Ramos (cell line): ENCODE measurements around the gene FXN.
"Not testable (repeated sequence)": the region's sequence is repeated elsewhere in the genome, so short reads cannot be mapped to it uniquely, and the experiment has no call there.

Experiments used
- in situ Hi-C: fragments of 300-500 bp; cut with MboI; formaldehyde crosslinking; loops from one replicate; pipeline ENCODE4 v1.14.3; 2022; ENCODE audit warnings: low sequenced_read_pairs; ENCODE audit not compliant: unreplicated experiment

FXN gene

GRCh38 chr9:69035438-69036308 is at the start of gene FXN:
Gene FXN (plus strand): TSS chr9:69035752. CDS start chr9:69035783, 31 bp downstream.
- in situ Hi-C loops: no loop called here

DNA sequence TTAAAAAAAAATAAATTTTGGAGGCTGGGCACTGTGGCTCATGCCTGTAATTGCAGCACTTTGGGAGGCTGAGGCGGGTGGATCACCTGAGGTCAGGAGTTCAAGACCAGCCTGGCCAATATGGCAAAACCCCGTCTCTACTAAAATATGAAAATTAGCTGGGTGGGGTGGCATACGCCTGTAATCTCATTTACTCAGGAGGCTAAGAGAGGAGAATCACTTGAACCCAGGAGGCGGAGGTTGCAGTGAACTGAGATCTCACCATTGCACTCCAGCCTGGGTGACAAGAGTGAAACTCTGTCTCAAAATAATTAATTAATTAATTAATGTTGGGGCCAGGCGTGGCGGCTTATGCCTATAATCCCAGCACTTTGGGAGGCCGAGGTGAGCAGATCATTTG is 48.6 kb upstream of the FXN start:
- in situ Hi-C loops: not testable (repeated sequence)

DNA sequence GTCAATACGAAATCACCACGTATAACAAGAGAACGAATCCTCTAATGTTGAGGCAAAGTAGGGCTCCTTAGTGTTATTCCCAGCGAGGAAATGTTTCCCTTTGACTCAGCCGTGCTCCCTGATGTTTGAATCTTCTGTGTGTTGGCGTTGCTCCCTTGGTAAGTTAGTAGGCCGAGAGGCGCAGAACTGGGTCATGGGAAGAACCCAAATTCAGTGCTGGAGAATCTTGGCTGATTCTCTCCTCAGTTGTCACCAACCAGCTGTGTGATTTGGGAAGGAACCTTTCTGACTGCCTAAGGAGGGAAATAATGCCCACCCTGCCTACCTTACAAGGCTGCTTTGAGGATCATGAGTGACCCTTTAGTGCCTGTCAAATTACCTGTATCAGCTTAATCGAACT is 44.1 kb upstream of the FXN start:
- in situ Hi-C loops: no loop called here

- in situ Hi-C loops: no loop called here
These were observed 39.8 kb upstream of the FXN start for GRCh38 chr9:68995776-68996175.

DNA sequence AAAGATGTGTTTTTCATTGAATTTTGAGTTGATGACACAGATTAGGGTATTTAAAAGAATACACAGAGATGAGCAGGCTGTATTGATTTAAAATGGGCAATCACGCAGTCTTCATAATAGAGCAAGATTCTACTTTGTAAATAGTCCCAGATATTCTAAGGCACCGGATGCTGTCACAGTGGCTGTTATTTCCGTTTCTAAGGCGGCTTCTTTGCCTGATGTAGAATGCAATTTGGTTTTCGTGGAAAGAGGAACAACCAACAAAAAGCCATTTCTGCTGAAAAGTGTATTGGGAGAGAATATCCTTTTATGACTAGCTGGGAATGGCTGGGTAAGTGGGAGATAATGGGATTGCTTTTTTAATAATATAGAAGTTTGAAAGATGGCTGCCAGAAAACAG is 39.1 kb upstream of the FXN start:
- in situ Hi-C loops: no loop called here

GRCh38 chr9:68997666-68998065 is 37.9 kb upstream of the FXN start:
- in situ Hi-C loops: no loop called here

DNA sequence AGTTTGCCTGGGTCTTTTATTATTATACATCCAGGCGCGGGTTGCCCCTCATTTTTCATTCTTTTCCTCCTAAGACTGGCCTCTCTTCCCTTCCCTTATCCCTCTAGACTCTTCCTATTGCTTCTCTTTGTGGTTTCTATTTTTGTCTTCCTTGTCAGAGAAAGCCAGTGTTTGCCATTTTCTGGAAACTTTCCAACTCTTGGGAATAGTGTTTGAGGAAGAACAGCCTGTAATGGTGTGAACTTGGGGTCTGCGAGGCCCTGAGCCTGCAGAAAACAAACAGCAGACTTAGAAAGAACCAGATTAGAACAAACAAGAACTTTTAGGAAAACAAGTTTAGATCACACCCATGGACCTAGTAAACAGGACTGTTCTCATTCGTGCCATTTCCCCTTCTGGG is 37.2 kb upstream of the FXN start:
- in situ Hi-C loops: no loop called here

DNA sequence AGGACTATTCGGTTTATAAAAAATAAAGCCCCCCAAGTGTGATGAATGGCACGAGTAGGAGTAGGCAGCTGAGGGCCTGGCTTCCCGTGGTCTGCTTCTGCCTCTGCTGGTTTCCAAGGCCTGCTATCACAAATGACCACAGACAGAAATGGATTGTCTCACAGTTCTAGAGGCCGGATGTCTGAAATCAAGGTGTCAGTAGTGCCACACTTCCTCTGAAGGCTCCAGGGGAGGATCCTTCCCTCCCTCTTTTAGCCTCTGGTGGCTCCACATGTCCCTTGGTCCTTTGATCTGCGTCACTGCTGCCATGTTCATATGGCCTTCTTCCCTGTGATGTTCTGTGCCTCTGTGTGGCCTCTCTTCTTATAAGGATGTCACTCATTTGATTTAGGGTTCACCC is 36.7 kb upstream of the FXN start:
- in situ Hi-C loops: no loop called here

DNA sequence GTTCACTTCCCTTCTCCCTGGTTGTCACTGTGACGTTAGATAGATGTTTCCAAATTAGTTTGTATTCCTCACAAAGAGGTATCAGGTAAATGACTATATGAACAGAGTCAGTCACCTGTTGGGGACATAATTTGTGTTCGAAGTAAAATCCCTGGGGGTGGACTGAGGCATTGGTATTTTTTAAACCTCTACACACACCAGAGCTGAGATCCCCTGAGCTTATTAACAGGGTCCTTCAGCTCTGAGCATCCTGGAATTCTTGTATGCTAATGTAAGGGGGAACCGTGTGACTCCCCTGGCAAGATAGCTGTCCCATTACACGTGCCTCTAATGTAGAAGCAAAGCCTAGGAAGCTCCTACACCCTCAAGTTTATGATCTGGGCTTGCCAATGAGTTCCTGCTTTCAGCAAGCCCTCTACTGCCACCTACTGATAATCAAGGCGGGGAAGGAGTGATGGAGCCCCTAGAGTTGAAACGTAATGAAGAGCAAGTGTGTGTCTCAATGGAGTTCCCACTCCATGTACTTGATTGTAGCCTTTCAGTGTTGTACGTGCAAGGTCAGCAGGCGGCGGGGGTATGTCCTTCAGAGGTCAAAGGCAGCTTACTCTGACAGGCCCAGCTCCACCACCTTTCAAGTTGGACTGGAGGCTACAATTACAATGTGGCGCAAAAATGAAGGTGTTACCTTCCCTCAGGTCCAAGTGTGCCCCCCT is 36.0 kb upstream of the FXN start:
- in situ Hi-C loops: loop anchor here (5.0 kb wide), 1 partner anchor 417 kb away; no protein-coding TSS in a partner anchor

- in situ Hi-C loops: loop anchor here (5.0 kb wide), 1 partner anchor 420 kb away; no protein-coding TSS in a partner anchor
These were observed 33.6 kb upstream of the FXN start for GRCh38 chr9:69001921-69002320.

- in situ Hi-C loops: loop anchor here (5.0 kb wide), 1 partner anchor 421 kb away; no protein-coding TSS in a partner anchor
These were observed 32.5 kb upstream of the FXN start for GRCh38 chr9:69003051-69003450.

GRCh38 chr9:69004836-69005235 is 30.7 kb upstream of the FXN start:
- in situ Hi-C loops: loop anchor here (5.0 kb wide), 1 partner anchor 423 kb away; no protein-coding TSS in a partner anchor

GRCh38 chr9:69009708-69010107 is 25.8 kb upstream of the FXN start:
- in situ Hi-C loops: no loop called here

GRCh38 chr9:69012696-69013381 is 22.7 kb upstream of the FXN start:
- in situ Hi-C loops: no loop called here

GRCh38 chr9:69013382-69013727 is 22.2 kb upstream of the FXN start:
- in situ Hi-C loops: no loop called here

DNA sequence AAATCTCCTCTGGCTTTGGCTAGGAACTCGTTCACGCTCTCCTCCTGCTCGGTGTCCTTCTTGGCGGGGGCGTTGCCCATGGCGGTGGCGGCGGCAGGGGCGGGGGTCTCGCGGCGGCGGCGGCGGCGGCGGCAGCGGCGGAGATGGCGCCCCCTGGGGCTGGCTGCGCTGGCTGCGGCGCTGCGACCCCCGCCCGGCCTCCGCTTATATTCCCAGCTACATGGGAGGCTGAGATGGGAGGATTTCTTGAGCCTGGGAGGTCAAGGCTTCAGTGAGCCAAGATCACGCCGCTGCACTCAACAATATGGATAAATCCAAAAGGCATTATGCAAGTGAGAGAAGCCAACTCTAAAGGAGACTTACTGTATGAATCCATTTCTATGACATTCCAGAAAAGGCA is 21.5 kb upstream of the FXN start, which contains the start of gene PRKACG:
TSS of gene PRKACG (minus strand) at position 101 of the 400 bp plus-strand sequence. CDS start at position 80, 21 bp downstream.
- in situ Hi-C loops: no loop called here

- in situ Hi-C loops: no loop called here
These were observed 19.1 kb upstream of the FXN start for GRCh38 chr9:69016191-69017096.

- in situ Hi-C loops: no loop called here
These were observed 16.8 kb upstream of the FXN start for GRCh38 chr9:69018737-69019136.

DNA sequence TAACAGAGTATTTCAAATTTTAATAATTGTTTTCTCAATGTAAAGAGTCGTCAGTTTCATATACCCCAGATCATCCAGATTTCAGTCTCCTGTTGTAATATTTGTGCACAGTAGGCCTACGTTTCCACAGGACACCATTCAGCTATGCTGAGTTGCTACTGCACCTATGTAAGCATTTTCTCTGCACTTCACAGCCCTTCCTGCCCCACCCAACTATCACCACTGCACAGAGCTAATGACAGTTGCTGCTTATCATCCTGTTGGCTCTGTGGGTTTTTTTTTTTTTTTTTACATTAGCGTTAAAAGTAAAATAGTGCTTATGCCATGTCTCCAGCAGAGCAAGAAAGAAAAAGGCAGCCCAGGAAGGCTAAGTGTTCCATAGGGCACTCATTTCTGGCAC is 15.7 kb upstream of the FXN start:
- in situ Hi-C loops: no loop called here
